Measurements from ENCODE around the gene ZNRF2.

GRCh38 chr7:30244340-30244739, 40.1 kb upstream of the ZNRF2 start:
- TF ChIP-seq CTCF (IDR thresholded peaks at IDR 0.05): no peak
- no peak for TF ChIP-seq POLR2A (IDR thresholded peaks at IDR 0.05)

Data from esophagus squamous epithelium (tissue), 4 donors.